Hepatocyte (in vitro differentiated cells): Measurements from ENCODE around the gene ROBO1.

Experiments used
- EZH2 ChIP-seq: fragments of 200-600 bp; sonication (generic); IDR thresholded peaks from 2 replicates; pipeline ENCODE4 v1.6.1; 2016; ENCODE audit warnings: antibody characterized with exemption, mild to moderate bottlenecking, borderline replicate concordance
- EZH2phosphoT487 ChIP-seq: fragments of 200-600 bp; sonication (generic); IDR thresholded peaks from one replicate; pipeline ENCODE4 v1.6.1; 2018; ENCODE audit warnings: antibody characterized with exemption, mild to moderate bottlenecking, low read depth, moderate library complexity; ENCODE audit not compliant: unreplicated experiment, severe bottlenecking
- TF ChIP-seq, protein P1 (sequence below): fragments of 200-600 bp; sonication (generic); IDR thresholded peaks from 2 replicates; pipeline ENCODE4 v1.5.1; 2016; ENCODE audit warnings: antibody characterized with exemption, mild to moderate bottlenecking; ENCODE audit not compliant: poor library complexity

DNA sequence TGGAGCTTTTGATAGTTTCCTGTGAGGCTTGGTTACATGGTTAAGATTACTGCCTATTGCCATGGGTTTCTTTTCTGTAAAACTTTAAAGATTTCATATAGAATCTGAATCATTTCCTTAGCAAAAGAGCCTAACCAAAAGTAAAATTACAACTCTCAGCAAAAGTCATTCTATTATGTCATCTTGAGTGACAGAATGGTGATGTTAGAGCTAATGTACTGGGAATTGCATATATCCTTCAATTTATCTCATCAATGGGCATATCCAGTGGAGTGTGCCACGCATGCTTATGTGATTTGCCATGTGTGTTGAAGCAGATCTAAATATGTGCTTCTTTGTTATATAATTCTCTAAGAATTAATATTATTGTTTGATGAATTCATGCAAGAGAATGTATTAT lies 212.1 kb downstream of the ROBO1 start:
- TF ChIP-seq EZH2 (no peak), EZH2phosphoT487 (no peak)
- TF ChIP-seq, protein P1, sequence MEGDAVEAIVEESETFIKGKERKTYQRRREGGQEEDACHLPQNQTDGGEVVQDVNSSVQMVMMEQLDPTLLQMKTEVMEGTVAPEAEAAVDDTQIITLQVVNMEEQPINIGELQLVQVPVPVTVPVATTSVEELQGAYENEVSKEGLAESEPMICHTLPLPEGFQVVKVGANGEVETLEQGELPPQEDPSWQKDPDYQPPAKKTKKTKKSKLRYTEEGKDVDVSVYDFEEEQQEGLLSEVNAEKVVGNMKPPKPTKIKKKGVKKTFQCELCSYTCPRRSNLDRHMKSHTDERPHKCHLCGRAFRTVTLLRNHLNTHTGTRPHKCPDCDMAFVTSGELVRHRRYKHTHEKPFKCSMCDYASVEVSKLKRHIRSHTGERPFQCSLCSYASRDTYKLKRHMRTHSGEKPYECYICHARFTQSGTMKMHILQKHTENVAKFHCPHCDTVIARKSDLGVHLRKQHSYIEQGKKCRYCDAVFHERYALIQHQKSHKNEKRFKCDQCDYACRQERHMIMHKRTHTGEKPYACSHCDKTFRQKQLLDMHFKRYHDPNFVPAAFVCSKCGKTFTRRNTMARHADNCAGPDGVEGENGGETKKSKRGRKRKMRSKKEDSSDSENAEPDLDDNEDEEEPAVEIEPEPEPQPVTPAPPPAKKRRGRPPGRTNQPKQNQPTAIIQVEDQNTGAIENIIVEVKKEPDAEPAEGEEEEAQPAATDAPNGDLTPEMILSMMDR = no peak
